AG10803 (cell line): ENCODE results near the gene THBS1.

Experiments
- DNase-seq: peaks from one replicate; pipeline ENCODE4 v3.0.0; 2010; ENCODE audit warnings: low read depth
- H3K4me3 ChIP-seq: 2 replicates; pipeline ENCODE4 v1.5.1; 2011; ENCODE audit warnings: mild to moderate bottlenecking, low read length, control low read depth
- CTCF ChIP-seq: conservative IDR thresholded peaks from 2 replicates; pipeline ENCODE4 v1.5.1; 2011; ENCODE audit warnings: mild to moderate bottlenecking, low read length, control low read depth, inconsistent platforms

Gene THBS1

GRCh38 chr15:39580485-39581241 lies at the start of gene THBS1:
TSS of gene THBS1 (plus strand) at chr15:39581079. CDS start at chr15:39581858, 779 bp downstream.
- peak within 1 kb of the TSS; percentile 87 for H3K4me3 ChIP-seq
- peak; percentile 99 for DNase-seq
- no peak; the same call in 1 of the 2 replicates for TF ChIP-seq CTCF

GRCh38 chr15:39534996-39535395 lies 45.9 kb upstream of the THBS1 start:
- no peak for TF ChIP-seq CTCF
- no peak overlapping the region for H3K4me3 ChIP-seq
- DNase-seq: no peak

GRCh38 chr15:39535466-39535865 lies 45.4 kb upstream of the THBS1 start:
- H3K4me3 ChIP-seq: no peak overlapping the region
- TF ChIP-seq CTCF: no peak
- no peak for DNase-seq

GRCh38 chr15:39538936-39539335 lies 41.9 kb upstream of the THBS1 start:
- no peak for DNase-seq
- H3K4me3 ChIP-seq: no peak overlapping the region
- TF ChIP-seq CTCF: no peak

- no peak for TF ChIP-seq CTCF
- peak; percentile 22 for DNase-seq
- H3K4me3 ChIP-seq: no peak overlapping the region
These were observed 41.4 kb upstream of the THBS1 start for GRCh38 chr15:39539466-39539865.

- H3K4me3 ChIP-seq: no peak overlapping the region
- TF ChIP-seq CTCF: no peak
- DNase-seq: no peak
These were observed 40.8 kb upstream of the THBS1 start for GRCh38 chr15:39539973-39540558.

- no peak for TF ChIP-seq CTCF
- H3K4me3 ChIP-seq: no peak overlapping the region
- DNase-seq: no peak
These were observed 38.4 kb upstream of the THBS1 start for GRCh38 chr15:39542385-39543065.
